ENCODE data around the gene AP2A2.

DNA sequence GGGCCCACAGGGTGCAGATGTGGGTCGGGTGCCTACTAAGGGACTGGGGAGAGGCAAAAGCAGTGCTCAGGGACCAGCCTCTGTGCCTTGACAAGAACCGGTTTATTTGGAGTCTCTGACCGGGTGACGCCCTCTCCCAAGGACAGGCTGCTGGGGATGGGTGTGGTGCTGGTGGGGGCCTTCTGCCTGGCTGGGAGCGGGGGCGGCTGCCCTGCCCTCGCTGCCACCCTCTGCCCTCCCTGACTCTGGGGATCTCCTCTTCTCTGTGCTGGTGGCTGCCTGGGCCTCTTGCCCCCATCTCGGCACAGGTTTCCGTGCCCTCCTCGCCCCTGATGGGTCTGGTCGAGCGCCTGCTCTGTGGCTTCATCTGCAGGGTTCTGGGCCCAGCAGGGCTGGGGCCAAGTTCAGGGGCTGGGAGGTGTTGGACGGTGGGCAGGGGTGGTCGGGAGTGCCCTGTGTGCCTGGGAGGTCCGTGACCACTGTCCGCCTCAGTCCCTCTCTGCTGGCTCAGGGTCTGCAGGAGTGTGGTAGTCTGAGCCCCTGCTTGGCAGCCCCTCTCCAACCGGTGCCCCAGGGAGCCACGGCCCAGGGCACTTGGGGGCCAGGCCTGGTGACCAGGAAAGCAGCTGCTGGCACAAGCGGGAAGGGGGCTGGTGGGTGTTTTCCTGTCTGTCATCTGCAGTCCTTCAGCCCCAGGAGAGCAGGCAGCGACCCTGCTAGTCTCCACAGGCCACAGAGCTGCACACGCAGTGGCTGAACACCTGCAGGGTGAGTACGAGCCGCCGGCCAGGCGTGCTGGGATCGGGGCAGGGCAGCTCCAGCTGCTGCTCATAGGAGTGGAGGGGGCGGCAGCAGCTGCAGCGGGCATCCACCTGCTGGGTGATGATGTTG, 87.3 kb downstream of the AP2A2 start:
- TF ChIP-seq POLR2A (IDR thresholded peaks at IDR 0.05): no peak
- no peak for TF ChIP-seq POLR2AphosphoS5 (IDR thresholded peaks at IDR 0.05; ENCODE audit: insufficient read depth in 1 of 2, low read depth in 1 of 2)

Measured in vagina (tissue), 2 donors.